Spleen (tissue), 11 donors: Measurements from ENCODE around the gene OBP2B. TPM values are rescaled to one million over a fixed set of nuclear protein-coding genes. Genes with fewer than 3 reads are reported as not detected.

Source experiments
- DNase-seq: peaks from one replicate; pipeline ENCODE4 v3.0.0-alpha.2; 2020
- H3K27ac ChIP-seq, 8 donors: fragments of 200-600 bp; sonication (generic) in 7 of 8; 1 replicate in 4 of 8; 2 replicates in 4 of 8; pipeline versions ENCODE4 v1.5.0 to v1.8.0; 2016 to 2021; ENCODE audit warnings: inconsistent platforms in 4 of 8, mild to moderate bottlenecking in 4 of 8, moderate library complexity in 1 of 8
- H3K27me3 ChIP-seq, 7 donors: fragments of 200-600 bp; sonication (generic) in 6 of 7; replicated peaks in 1 of 7; 1 replicate in 4 of 7; 2 replicates in 3 of 7; pipeline versions ENCODE4 v1.5.0 to v1.8.0; 2016 to 2021; ENCODE audit warnings: inconsistent platforms in 3 of 7, mild to moderate bottlenecking in 1 of 7
- H3K36me3 ChIP-seq, 6 donors: fragments of 200-600 bp; sonication (generic) in 5 of 6; 1 replicate in 4 of 6; 2 replicates in 2 of 6; pipeline versions ENCODE4 v1.5.0 to v1.8.0; 2016 to 2021; ENCODE audit warnings: inconsistent platforms in 2 of 6
- H3K4me1 ChIP-seq, 6 donors: fragments of 200-600 bp; sonication (generic) in 5 of 6; 1 replicate in 3 of 6; 2 replicates in 3 of 6; pipeline versions ENCODE4 v1.5.0 to v1.8.0; 2016 to 2021; ENCODE audit warnings: inconsistent platforms in 3 of 6
- H3K4me3 ChIP-seq, 8 donors: fragments of 200-600 bp; sonication (generic) in 7 of 8; 1 replicate in 4 of 8; 2 replicates in 4 of 8; pipeline versions ENCODE4 v1.5.0 to v1.8.0; 2016 to 2021; ENCODE audit warnings: inconsistent platforms in 4 of 8, mild to moderate bottlenecking in 4 of 8, moderate library complexity in 2 of 8
- H3K9me3 ChIP-seq, 8 donors: fragments of 200-600 bp; sonication (generic) in 7 of 8; 1 replicate in 4 of 8; 2 replicates in 4 of 8; pipeline versions ENCODE4 v1.5.0 to v1.8.0; 2016 to 2021; ENCODE audit warnings: inconsistent platforms in 4 of 8
- CTCF ChIP-seq, 11 experiments: fragments of 200-600 bp in 7 of 11; fragments of 450-650 bp in 4 of 11; sonication (generic) in 4 of 11; IDR thresholded peaks in 8 of 11; conservative IDR thresholded peaks in 3 of 11; 1 replicate in 7 of 11; 2 replicates in 4 of 11; pipeline versions ENCODE4 v1.4.0 to v1.8.0; 2016 to 2021; ENCODE audit warnings: antibody characterized with exemption in 11 of 11, inconsistent platforms in 4 of 11, mild to moderate bottlenecking in 1 of 11
- POLR2A ChIP-seq, 3 donors: fragments of 450-650 bp; IDR thresholded peaks; one replicate each; pipeline ENCODE4 v1.5.1; 2017; ENCODE audit warnings: antibody characterized with exemption in 3 of 3, mild to moderate bottlenecking in 1 of 3
- POLR2AphosphoS5 ChIP-seq, 3 donors: sonication (generic); formaldehyde crosslinking; IDR thresholded peaks; one replicate each; pipeline ENCODE4 v1.5.1; 2017; ENCODE audit warnings: antibody characterized with exemption in 3 of 3
- WGBS, 5 donors: extraction: QIAGEN DNeasy Blood & Tissue Kit in 3 of 5; methylation state at CpG; one replicate each; pipeline versions ENCODE4 v1.1.5 to v1.1.7; 2013 to 2018; 5-methylcytosine and 5-hydroxymethylcytosine counted together
- intact Hi-C: fragments of 100-400 bp; cut with DNase I; formaldehyde crosslinking; loops from one replicate; pipeline ENCODE4 v1.15.0; 2023; ENCODE audit warnings: low total_unique reads
- polyA plus RNA-seq, 3 donors: library from polyadenylated mRNA; stranded (reverse); fragments of 200-250 nt; gene quantifications; one replicate each; pipeline ENCODE4 v1.2.1, GENCODE V29; 2013
- total RNA-seq, 7 donors: library from RNA; depleted of rRNA in 3 of 7; stranded (reverse); fragments of >200 nt in 3 of 7; fragmentation: NEBNext Ultra II Directional in 4 of 7; extraction: Animal tissue kit (Norgen Biotek cat#: 25700) in 4 of 7; gene quantifications; one replicate each; pipeline versions ENCODE4 v1.1.0 to v1.2.1, GENCODE V29; 2016 to 2021
- donor health status: healthy with polysubstance abuse.
- donor health status: DM: no; HTN: no; CAD: no; lungs with moderate emphysema.
- donor health status: DM: no; HTN: no; CAD: no.
- donor health status: Bipolar disorder and iron deficiency.
- donor health status: healthy.
- donor health status: DM: no; HTN: no; CAD: no.
- donor health status: DM: yes; HTN: yes; CAD: no.

Gene OBP2B
- total and polyA plus RNA-seq, 10 donors, result 0.16 to 0.95 (median 0.38) TPM; not detected in 7

GRCh38 chr9:133256136-133256461 is 47.0 kb upstream of the OBP2B start:
- peaks cover 0 to 13% (median 0%) of the 10 kb centered on the region in 7 donors for H3K27me3 ChIP-seq
- H3K4me1 ChIP-seq, result peaks cover 0 to 25% (median 4%) of the 10 kb centered on the region in 6 donors
- no peak for DNase-seq
- intact Hi-C loops, result no loop called here
- H3K36me3 ChIP-seq, result no peaks in the 10 kb centered on the region
- H3K4me3 ChIP-seq, result no peak overlapping the region
- peak overlapping the region in 2 of 8 donors; percentile 70 to 75 for H3K27ac ChIP-seq
- no peak for TF ChIP-seq CTCF (IDR thresholded peaks at IDR 0.05 in 8 of 11, conservative IDR thresholded peaks at IDR 0.05 in 3 of 11)
- no peak for TF ChIP-seq POLR2AphosphoS5 (IDR thresholded peaks at IDR 0.05)
- TF ChIP-seq POLR2A (IDR thresholded peaks at IDR 0.05), result no peak
- WGBS, 5 donors, result 93 to 96% (median 96%) methylated on average over 24 to 30 of the region's 30 CpGs
- H3K9me3 ChIP-seq, result no peaks in the 10 kb centered on the region

DNA sequence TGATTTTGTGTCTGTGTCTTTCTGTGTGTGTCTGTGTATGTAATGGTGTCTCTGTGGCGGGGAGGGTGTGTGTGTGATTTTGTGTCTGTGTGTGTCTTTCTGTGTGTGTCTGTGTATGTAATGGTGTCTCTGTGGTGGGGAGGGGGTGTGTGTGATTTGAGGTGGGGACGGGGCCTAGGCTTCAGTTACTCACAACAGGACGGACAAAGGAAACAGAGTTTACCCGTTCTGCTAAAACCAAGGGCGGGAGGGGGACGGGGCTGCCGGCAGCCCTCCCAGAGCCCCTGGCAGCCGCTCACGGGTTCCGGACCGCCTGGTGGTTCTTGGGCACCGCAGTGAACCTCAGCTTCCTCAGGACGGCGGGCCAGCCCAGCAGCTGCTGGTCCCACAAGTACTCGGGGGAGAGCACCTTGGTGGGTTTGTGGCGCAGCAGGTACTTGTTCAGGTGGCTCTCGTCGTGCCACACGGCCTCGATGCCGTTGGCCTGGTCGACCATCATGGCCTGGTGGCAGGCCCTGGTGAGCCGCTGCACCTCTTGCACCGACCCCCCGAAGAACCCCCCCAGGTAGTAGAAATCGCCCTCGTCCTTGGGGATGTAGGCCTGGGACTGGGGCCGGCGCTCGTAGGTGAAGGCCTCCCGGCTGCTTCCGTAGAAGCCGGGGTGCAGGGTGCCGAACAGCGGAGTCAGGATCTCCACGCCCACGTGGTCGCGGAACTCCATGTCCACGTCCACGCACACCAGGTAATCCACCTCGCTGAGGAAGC is 46.5 kb upstream of the OBP2B start:
- Histone ChIP-seq H3K36me3 (no peaks in the 10 kb centered on the region), H3K27ac (no peak overlapping the region), H3K27me3 (peaks cover 0 to 11% (median 0%) of the 10 kb centered on the region in 7 donors), H3K4me3 (no peak overlapping the region), H3K9me3 (no peaks in the 10 kb centered on the region), H3K4me1 (peaks cover 0 to 25% (median 4%) of the 10 kb centered on the region in 6 donors)
- DNase-seq, result no peak
- intact Hi-C loops, result no loop called here
- WGBS, 5 donors, result 88 to 94% (median 90%) methylated on average over 24 to 42 of the region's 42 CpGs
- TF ChIP-seq CTCF (IDR thresholded peaks at IDR 0.05 in 8 of 11, conservative IDR thresholded peaks at IDR 0.05 in 3 of 11) (no peak), POLR2AphosphoS5 (IDR thresholded peaks at IDR 0.05) (no peak), POLR2A (IDR thresholded peaks at IDR 0.05) (no peak)

- no peaks in the 10 kb centered on the region for H3K9me3 ChIP-seq
- no peak for DNase-seq
- no peaks in the 10 kb centered on the region for H3K36me3 ChIP-seq
- WGBS, 5 donors, result 83 to 98% (median 88%) methylated on average over 5 of the region's 5 CpGs
- TF ChIP-seq POLR2A (IDR thresholded peaks at IDR 0.05) (no peak), CTCF (IDR thresholded peaks at IDR 0.05 in 8 of 11, conservative IDR thresholded peaks at IDR 0.05 in 3 of 11) (no peak), POLR2AphosphoS5 (IDR thresholded peaks at IDR 0.05) (no peak)
- intact Hi-C loops, result no loop called here
- no peak overlapping the region for H3K4me3 ChIP-seq
- peaks cover 0 to 25% (median 4%) of the 10 kb centered on the region in 6 donors for H3K4me1 ChIP-seq
- H3K27me3 ChIP-seq, result peaks cover 0 to 14% (median 0%) of the 10 kb centered on the region in 7 donors
- H3K27ac ChIP-seq, result no peak overlapping the region
Observed at GRCh38 chr9:133254471-133254870, 45.4 kb upstream of the OBP2B start.

GRCh38 chr9:133253268-133253667 is 44.2 kb upstream of the OBP2B start:
- intact Hi-C loops, result no loop called here

More at GRCh38 chr9:133253268-133253667, 44.2 kb upstream of the OBP2B start:
- TF ChIP-seq CTCF (IDR thresholded peaks at IDR 0.05 in 8 of 11, conservative IDR thresholded peaks at IDR 0.05 in 3 of 11) (no peak), POLR2AphosphoS5 (IDR thresholded peaks at IDR 0.05) (no peak), POLR2A (IDR thresholded peaks at IDR 0.05) (no peak)
- Histone ChIP-seq H3K9me3 (no peaks in the 10 kb centered on the region), H3K4me1 (peaks cover 0 to 25% (median 4%) of the 10 kb centered on the region in 6 donors), H3K4me3 (no peak overlapping the region), H3K27me3 (peaks cover 0 to 17% (median 0%) of the 10 kb centered on the region in 7 donors), H3K27ac (no peak overlapping the region), H3K36me3 (no peaks in the 10 kb centered on the region)
- no peak for DNase-seq
- WGBS, 5 donors, result 25 to 69% (median 53%) methylated on average over 1 of the region's 1 CpG
